H1 (cell line): ENCODE measurements around the gene GHRL.

Source experiments
- JUN ChIP-seq: IDR thresholded peaks from 2 replicates; pipeline ENCODE4 v1.6.1; 2011; ENCODE audit warnings: low read depth, mild to moderate bottlenecking, improper control_type of control experiment, low read length
- SUZ12 ChIP-seq: fragments of 200-600 bp; sonication (generic); IDR thresholded peaks from 2 replicates; pipeline ENCODE4 v1.6.1; 2012; ENCODE audit warnings: mild to moderate bottlenecking, inconsistent platforms, low read length, moderate library complexity, mixed read lengths

DNA sequence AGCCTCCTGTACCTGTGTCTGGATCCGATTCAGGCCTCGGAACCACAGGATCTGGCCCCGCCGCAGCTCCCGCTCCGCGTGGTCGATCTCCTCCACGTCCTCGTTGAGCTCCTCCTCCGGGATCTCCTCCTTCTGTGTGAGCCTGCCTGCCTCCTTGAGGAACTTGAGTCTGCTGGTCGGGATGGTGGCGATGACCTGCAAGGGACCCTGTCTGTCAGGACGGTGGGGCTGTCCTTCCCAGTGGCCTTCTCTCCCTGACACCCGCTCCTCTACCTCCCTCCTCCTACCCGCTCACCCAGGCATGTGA lies 45.4 kb upstream of the GHRL start:
- TF ChIP-seq SUZ12 = no peak
- no peak for TF ChIP-seq JUN
